ENCODE measurements around the gene TUBA4B.

- TF ChIP-seq CTCF (IDR thresholded peaks at IDR 0.05) (no peak), POLR2A (IDR thresholded peaks at IDR 0.05) (no peak), EP300 (IDR thresholded peaks at IDR 0.05; ENCODE audit: low read depth) (no peak), POLR2AphosphoS5 (IDR thresholded peaks at IDR 0.05) (no peak)
Measured at GRCh38 chr2:219228041-219228910, 24.8 kb upstream of the TUBA4B start.
